ENCODE measurements around the gene JMJD1C. TPM values are rescaled to one million over a fixed set of nuclear protein-coding genes. Genes with fewer than 3 reads are reported as not detected.
"Not testable (repeated sequence)": the region's sequence is repeated elsewhere in the genome, so short reads cannot be mapped to it uniquely, and the experiment has no call there.

JMJD1C gene
- total RNA-seq, 1 experiment from 2014 or later = 67.6 TPM

DNA sequence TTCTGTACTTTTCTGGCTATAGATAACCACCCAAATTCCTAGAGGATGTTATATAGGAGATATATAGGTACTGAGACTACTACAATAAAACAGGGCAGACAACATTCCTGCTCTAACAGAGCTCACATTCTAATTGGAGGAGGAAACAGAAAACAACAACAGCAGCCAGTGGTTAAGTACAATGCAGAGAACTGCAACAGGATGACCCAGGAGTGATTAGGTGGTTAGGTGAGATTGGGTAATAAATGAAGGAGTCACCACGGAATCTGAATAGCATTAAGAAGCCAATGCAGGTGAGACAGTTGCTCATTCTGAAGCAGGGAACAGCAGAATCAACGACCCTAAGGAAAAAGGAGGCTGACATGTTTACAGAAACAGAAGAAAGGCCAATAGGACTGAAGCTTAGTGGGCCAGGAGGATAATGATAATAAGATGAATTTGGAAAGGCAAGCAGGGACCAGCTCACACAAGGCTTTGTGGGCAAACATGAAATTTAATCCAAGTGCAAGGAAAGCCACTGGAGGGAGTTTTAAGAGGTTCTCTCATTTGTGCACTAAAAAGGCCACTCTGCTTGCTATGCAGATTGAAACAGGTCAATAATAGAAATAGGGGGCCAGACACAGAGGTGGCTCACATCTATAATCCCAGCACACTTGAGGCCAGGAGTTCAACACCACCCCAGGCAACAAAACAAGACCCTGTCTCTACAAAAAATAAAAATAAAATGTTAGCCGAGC is 38.5 kb upstream of the JMJD1C start:
- no TSS peak for BruUV-seq (replicated peaks)
- Mint-ChIP-seq H3K4me3 (ENCODE audit: low read depth, unreplicated experiment) (peak overlapping the region; percentile 2), H3K27me3 (ENCODE audit: unreplicated experiment) (no peaks in the 10 kb centered on the region), H3K36me3 (ENCODE audit: insufficient read depth, unreplicated experiment) (no peaks in the 10 kb centered on the region), H3K27ac (ENCODE audit: unreplicated experiment) (peak overlapping the region; percentile 12), H3K4me1 (ENCODE audit: low read depth, unreplicated experiment) (peaks cover 34% of the 10 kb centered on the region), H3K9me3 (ENCODE audit: low read depth, unreplicated experiment) (no peaks in the 10 kb centered on the region)
- peak; percentile 28 for DNase-seq
- CTCF ChIA-PET = interaction anchor here (0.5 to 2.0 kb wide), 7 partner anchors 11 to 279 kb away, joined by 3 to 9 read pairs (median 4); no protein-coding TSS in a partner anchor
- TF ChIP-seq, protein P1, sequence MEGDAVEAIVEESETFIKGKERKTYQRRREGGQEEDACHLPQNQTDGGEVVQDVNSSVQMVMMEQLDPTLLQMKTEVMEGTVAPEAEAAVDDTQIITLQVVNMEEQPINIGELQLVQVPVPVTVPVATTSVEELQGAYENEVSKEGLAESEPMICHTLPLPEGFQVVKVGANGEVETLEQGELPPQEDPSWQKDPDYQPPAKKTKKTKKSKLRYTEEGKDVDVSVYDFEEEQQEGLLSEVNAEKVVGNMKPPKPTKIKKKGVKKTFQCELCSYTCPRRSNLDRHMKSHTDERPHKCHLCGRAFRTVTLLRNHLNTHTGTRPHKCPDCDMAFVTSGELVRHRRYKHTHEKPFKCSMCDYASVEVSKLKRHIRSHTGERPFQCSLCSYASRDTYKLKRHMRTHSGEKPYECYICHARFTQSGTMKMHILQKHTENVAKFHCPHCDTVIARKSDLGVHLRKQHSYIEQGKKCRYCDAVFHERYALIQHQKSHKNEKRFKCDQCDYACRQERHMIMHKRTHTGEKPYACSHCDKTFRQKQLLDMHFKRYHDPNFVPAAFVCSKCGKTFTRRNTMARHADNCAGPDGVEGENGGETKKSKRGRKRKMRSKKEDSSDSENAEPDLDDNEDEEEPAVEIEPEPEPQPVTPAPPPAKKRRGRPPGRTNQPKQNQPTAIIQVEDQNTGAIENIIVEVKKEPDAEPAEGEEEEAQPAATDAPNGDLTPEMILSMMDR (IDR thresholded peaks at IDR 0.05; ENCODE audit: unreplicated experiment) = no peak
- intact Hi-C loops (cut with micrococcal nuclease; ENCODE audit: unreplicated experiment) = no loop called here

- intact Hi-C loops (cut with micrococcal nuclease; ENCODE audit: unreplicated experiment) = no loop called here
- no peaks in the 10 kb centered on the region for H3K36me3 Mint-ChIP-seq (ENCODE audit: insufficient read depth, unreplicated experiment)
- CTCF ChIA-PET = interaction anchor here (0.9 to 2.0 kb wide), 2 partner anchors 12 to 87 kb away, joined by 3 to 9 read pairs; no protein-coding TSS in a partner anchor
- no TSS peak for BruUV-seq (replicated peaks)
- no peaks in the 10 kb centered on the region for H3K9me3 Mint-ChIP-seq (ENCODE audit: low read depth, unreplicated experiment)
- no peak for DNase-seq
- TF ChIP-seq, protein P1 (IDR thresholded peaks at IDR 0.05; ENCODE audit: unreplicated experiment) = no peak
- peaks cover 34% of the 10 kb centered on the region for H3K4me1 Mint-ChIP-seq (ENCODE audit: low read depth, unreplicated experiment)
- peak overlapping the region; percentile 12 for H3K27ac Mint-ChIP-seq (ENCODE audit: unreplicated experiment)
- no peak overlapping the region for H3K4me3 Mint-ChIP-seq (ENCODE audit: low read depth, unreplicated experiment)
- no peaks in the 10 kb centered on the region for H3K27me3 Mint-ChIP-seq (ENCODE audit: unreplicated experiment)
Measured at GRCh38 chr10:63503395-63503794, 37.6 kb upstream of the JMJD1C start.

GRCh38 chr10:63502832-63503231 is 37.1 kb upstream of the JMJD1C start:
- CTCF ChIA-PET = interaction anchor here (2.0 kb wide), 1 partner anchor 13 kb away, joined by 9 read pairs; no protein-coding TSS in a partner anchor
- intact Hi-C loops (cut with micrococcal nuclease; ENCODE audit: unreplicated experiment) = no loop called here
- no TSS peak for BruUV-seq (replicated peaks)
- DNase-seq = no peak
- H3K27me3 Mint-ChIP-seq (ENCODE audit: unreplicated experiment) = no peaks in the 10 kb centered on the region
- H3K9me3 Mint-ChIP-seq (ENCODE audit: low read depth, unreplicated experiment) = no peaks in the 10 kb centered on the region
- H3K36me3 Mint-ChIP-seq (ENCODE audit: insufficient read depth, unreplicated experiment) = no peaks in the 10 kb centered on the region
- H3K4me3 Mint-ChIP-seq (ENCODE audit: low read depth, unreplicated experiment) = no peak overlapping the region
- H3K4me1 Mint-ChIP-seq (ENCODE audit: low read depth, unreplicated experiment) = peaks cover 34% of the 10 kb centered on the region
- no peak overlapping the region for H3K27ac Mint-ChIP-seq (ENCODE audit: unreplicated experiment)
- TF ChIP-seq, protein P1 (IDR thresholded peaks at IDR 0.05; ENCODE audit: unreplicated experiment) = no peak

DNA sequence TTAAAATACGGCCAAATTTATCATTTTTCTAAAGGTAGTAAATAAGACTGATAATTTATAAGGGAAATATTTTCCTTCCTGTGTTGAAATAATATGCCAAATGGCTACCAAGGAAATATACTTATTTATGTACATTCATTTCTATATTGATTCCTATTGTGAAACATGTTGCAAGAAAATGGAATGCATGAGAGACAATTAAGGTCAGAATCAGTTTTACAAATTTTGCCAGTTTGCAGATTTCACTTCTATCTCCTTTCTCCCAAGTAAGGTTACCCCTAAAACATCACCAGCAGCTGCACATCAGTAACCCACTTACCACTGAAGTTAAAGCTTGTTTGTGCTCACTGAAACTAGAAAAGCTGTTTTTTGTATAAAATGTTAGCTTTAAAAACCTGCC is 36.2 kb upstream of the JMJD1C start:
- no TSS peak for BruUV-seq (replicated peaks)
- TF ChIP-seq, protein P1 (IDR thresholded peaks at IDR 0.05; ENCODE audit: unreplicated experiment) = no peak
- intact Hi-C loops (cut with micrococcal nuclease; ENCODE audit: unreplicated experiment) = no loop called here
- CTCF ChIA-PET = no interaction called here
- no peak for DNase-seq
- Mint-ChIP-seq H3K36me3 (ENCODE audit: insufficient read depth, unreplicated experiment) (no peaks in the 10 kb centered on the region), H3K4me3 (ENCODE audit: low read depth, unreplicated experiment) (no peak overlapping the region), H3K9me3 (ENCODE audit: low read depth, unreplicated experiment) (no peaks in the 10 kb centered on the region), H3K4me1 (ENCODE audit: low read depth, unreplicated experiment) (peaks cover 32% of the 10 kb centered on the region), H3K27me3 (ENCODE audit: unreplicated experiment) (no peaks in the 10 kb centered on the region), H3K27ac (ENCODE audit: unreplicated experiment) (no peak overlapping the region)

GRCh38 chr10:63500551-63500950 is 34.8 kb upstream of the JMJD1C start:
- H3K27me3 Mint-ChIP-seq (ENCODE audit: unreplicated experiment); intact Hi-C loops (cut with micrococcal nuclease; ENCODE audit: unreplicated experiment); H3K9me3 Mint-ChIP-seq (ENCODE audit: low read depth, unreplicated experiment); BruUV-seq (replicated peaks); DNase-seq; H3K36me3 Mint-ChIP-seq (ENCODE audit: insufficient read depth, unreplicated experiment); H3K4me3 Mint-ChIP-seq (ENCODE audit: low read depth, unreplicated experiment); H3K27ac Mint-ChIP-seq (ENCODE audit: unreplicated experiment): not testable (repeated sequence)
- H3K4me1 Mint-ChIP-seq (ENCODE audit: low read depth, unreplicated experiment) = peaks cover 18% of the 10 kb centered on the region
- CTCF ChIA-PET = interaction anchor here (0.7 to 0.9 kb wide), 2 partner anchors 10 to 773 kb away, joined by 3 read pairs; no protein-coding TSS in a partner anchor
